HCT116 (cell line): ENCODE data around the gene GFPT1. TPM values are rescaled to one million over a fixed set of nuclear protein-coding genes. Genes with fewer than 3 reads are reported as not detected.

Experiments
- ATAC-seq: fragments of 200-7000 bp; cut with Tn5 transposase; 2 replicates; pipeline ENCODE4 v1.9.1; 2020; ENCODE audit warnings: mild to moderate bottlenecking, moderate library complexity
- BruUV-seq: library from RNA; stranded (reverse); fragments of 400-500 nt; replicated peaks from 2 replicates; lab custom pipeline; 2021; lab: Mats Ljungman, UMichigan
- CTCF ChIA-PET: fragments of 300-600 bp; sonication (Branson Sonifier 250); formaldehyde crosslinking; loops from one replicate; lab custom pipeline; 2021; ENCODE audit warnings: antibody characterized with exemption; lab: Charles Lee
- POLR2A ChIA-PET: fragments of 300-600, 350-600 bp; sonication (Branson Sonifier 250); formaldehyde crosslinking; loops from one replicate; lab custom pipeline; 2021; ENCODE audit warnings: antibody characterized with exemption; lab: Charles Lee
- RAD21 ChIA-PET, 2 experiments: fragments of 300-600 bp; sonication (Branson Sonifier 250); formaldehyde crosslinking; loops; one replicate each; lab custom pipeline; 2023; ENCODE audit warnings: low total read pairs in 2 of 2; ENCODE audit not compliant: uncharacterized antibody in 2 of 2, unreplicated experiment in 2 of 2, low non-redundant PET in 1 of 2; lab: Charles Lee
- DNase-seq: peaks from one replicate; pipeline ENCODE4 v3.0.0-alpha.2; 2010; ENCODE audit warnings: low read depth, low spot score
- H2AFZ ChIP-seq: fragments of 200-600 bp; shearing (Covaris generic), sonication (generic); 2 replicates; pipeline ENCODE4 v1.6.1; 2017; ENCODE audit warnings: low read depth, mixed run types, mixed read lengths, antibody characterized with exemption, low read length; ENCODE audit not compliant: poor library complexity, severe bottlenecking
- H3K27ac ChIP-seq: 2 replicates; pipeline ENCODE4 v1.5.1; 2012; ENCODE audit warnings: low read depth, low read length
- H3K27me3 ChIP-seq: fragments of 200-600 bp; sonication (generic); 2 replicates; pipeline ENCODE4 v1.6.1; 2016; ENCODE audit warnings: mixed run types, low read length, mixed read lengths; ENCODE audit not compliant: insufficient read depth
- H3K36me3 ChIP-seq, 2 experiments: fragments of 200-500 bp in 1 of 2; fragments of 200-600 bp in 1 of 2; sonication (Bioruptor generic) in 1 of 2; sonication (generic) in 1 of 2; 2 replicates each; pipeline versions ENCODE4 v1.5.1 to v1.6.1; 2014 to 2016; ENCODE audit warnings: low read length in 2 of 2, inconsistent platforms in 1 of 2, mixed read lengths in 1 of 2, mixed run types in 1 of 2; ENCODE audit not compliant: insufficient read depth in 2 of 2, control insufficient read depth in 1 of 2
- H3K4me1 ChIP-seq, 2 experiments: fragments of 200-600 bp in 1 of 2; sonication (generic) in 1 of 2; 2 replicates each; pipeline versions ENCODE4 v1.5.1 to v1.6.1; 2012 to 2017; ENCODE audit warnings: low read length in 2 of 2, inconsistent platforms in 1 of 2, mild to moderate bottlenecking in 1 of 2, mixed read lengths in 1 of 2, mixed run types in 1 of 2, moderate library complexity in 1 of 2; ENCODE audit not compliant: insufficient read depth in 2 of 2, control insufficient read depth in 1 of 2
- H3K4me2 ChIP-seq: fragments of 200-600 bp; sonication (generic); 2 replicates; pipeline ENCODE4 v1.6.1; 2017; ENCODE audit warnings: mixed run types, low read length, mixed read lengths
- H3K4me3 ChIP-seq, 2 experiments: fragments of 200-600 bp in 1 of 2; sonication (generic) in 1 of 2; replicated peaks in 1 of 2; 2 replicates each; pipeline ENCODE4 v1.5.1; 2011 to 2016; ENCODE audit warnings: low read length in 2 of 2, control low read depth in 1 of 2, low read depth in 1 of 2, mild to moderate bottlenecking in 1 of 2, mixed read lengths in 1 of 2, mixed run types in 1 of 2
- H3K79me2 ChIP-seq: fragments of 200-600 bp; sonication (generic); 2 replicates; pipeline ENCODE4 v1.6.1; 2017; ENCODE audit warnings: mild to moderate bottlenecking, mixed run types, low read length, moderate library complexity, mixed read lengths; ENCODE audit not compliant: insufficient read depth
- H3K9ac ChIP-seq: fragments of 200-600 bp; sonication (generic); 2 replicates; pipeline ENCODE4 v1.6.1; 2016; ENCODE audit warnings: low read length, mixed read lengths
- H3K9me2 ChIP-seq: fragments of 200-600 bp; sonication (generic), shearing (Covaris generic); 2 replicates; pipeline ENCODE4 v1.6.1; 2017; ENCODE audit warnings: mixed run types, mild to moderate bottlenecking, moderate library complexity; ENCODE audit not compliant: insufficient read depth
- H3K9me3 ChIP-seq, 2 experiments: fragments of 200-500 bp in 1 of 2; fragments of 200-600 bp in 1 of 2; sonication (Bioruptor generic) in 1 of 2; sonication (generic) in 1 of 2; 2 replicates each; pipeline ENCODE4 v1.6.1; 2014 to 2017; ENCODE audit warnings: low read length in 2 of 2, mixed read lengths in 2 of 2, inconsistent platforms in 1 of 2, low read depth in 1 of 2, mild to moderate bottlenecking in 1 of 2, mixed run types in 1 of 2, moderate library complexity in 1 of 2; ENCODE audit not compliant: control insufficient read depth in 1 of 2, insufficient read depth in 1 of 2
- H4K20me1 ChIP-seq: fragments of 200-600 bp; sonication (generic), shearing (Covaris generic); 2 replicates; pipeline ENCODE4 v1.6.1; 2017; ENCODE audit warnings: mixed run types, mild to moderate bottlenecking, moderate library complexity; ENCODE audit not compliant: insufficient read depth
- EZH2 ChIP-seq: fragments of 200-600 bp; sonication (generic); IDR thresholded peaks from 2 replicates; pipeline ENCODE4 v1.6.1; 2017; ENCODE audit warnings: antibody characterized with exemption, mixed run types
- FOSL1 ChIP-seq: IDR thresholded peaks from 2 replicates; pipeline ENCODE4 v1.6.1; 2012; ENCODE audit warnings: low read depth
- POLR2A ChIP-seq: IDR thresholded peaks from 2 replicates; pipeline ENCODE4 v1.7.0; 2011; ENCODE audit warnings: borderline replicate concordance; ENCODE audit not compliant: insufficient read depth, insufficient read length; ENCODE audit errors: extremely low read depth
- YY1 ChIP-seq: IDR thresholded peaks from 2 replicates; pipeline ENCODE4 v1.6.1; 2011; ENCODE audit warnings: low read length, low read depth, moderate library complexity, mild to moderate bottlenecking; ENCODE audit not compliant: insufficient replicate concordance; ENCODE audit errors: extremely low read depth
- ZFX ChIP-seq: fragments of 450-650 bp; IDR thresholded peaks from 2 replicates; pipeline ENCODE4 v1.6.1; 2017
- intact Hi-C: fragments of 100-400 bp; cut with micrococcal nuclease; formaldehyde crosslinking; loops from 2 replicates; pipeline ENCODE4 v1.10.0; 2022
- total RNA-seq: library from RNA; stranded (reverse); gene quantifications from one replicate; pipeline ENCODE4 v1.2.1, GENCODE V29; 2021; ENCODE audit not compliant: unreplicated experiment

The GFPT1 gene
- total RNA-seq, 1 experiment from 2014 or later: 62.4 TPM

DNA sequence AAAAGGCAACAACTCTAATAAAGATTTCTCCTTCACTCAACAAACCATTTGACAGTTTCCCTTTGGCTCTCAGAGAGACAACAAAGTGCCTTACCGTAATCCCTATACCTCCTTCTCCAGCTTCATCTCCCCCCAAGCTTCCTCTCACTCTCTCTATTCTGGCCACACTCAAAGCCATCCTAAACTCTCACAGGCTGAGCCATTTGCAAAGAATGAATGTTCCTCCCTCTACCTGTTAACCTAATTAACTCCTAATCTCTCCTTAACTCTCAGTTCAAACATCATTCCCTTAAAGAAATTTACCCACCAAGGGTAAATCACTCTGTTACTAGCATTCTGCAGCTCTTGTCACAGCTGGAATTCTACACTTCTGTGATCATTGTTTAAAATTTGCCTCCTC, 38.2 kb downstream of the GFPT1 start:
- DNase-seq (no peak), ATAC-seq (no peak)
- H3K4me1 ChIP-seq: no peaks in the 10 kb centered on the region
- H3K79me2 ChIP-seq: no peaks in the 10 kb centered on the region
- TF ChIP-seq EZH2: no peak
- TF ChIP-seq ZFX: no peak
- TF ChIP-seq POLR2A: no peak
- no peak for TF ChIP-seq YY1
- ChIA-PET CTCF (no interaction called here), RAD21 (no interaction called here), POLR2A (no interaction called here)
- H3K9ac ChIP-seq: no peak overlapping the region
- H4K20me1 ChIP-seq: no peaks in the 10 kb centered on the region
- H3K9me3 ChIP-seq: no peaks in the 10 kb centered on the region
- no peaks in the 10 kb centered on the region for H3K27me3 ChIP-seq
- H3K9me2 ChIP-seq: no peaks in the 10 kb centered on the region
- BruUV-seq: TSS peak; percentile 15
- no peak overlapping the region for H3K4me3 ChIP-seq
- intact Hi-C loops: no loop called here
- H3K27ac ChIP-seq: no peak overlapping the region
- H2AFZ ChIP-seq: no peak overlapping the region
- H3K36me3 ChIP-seq: peaks cover 10 to 18% of the 10 kb centered on the region in 2 experiments; a peak in 3 of 4 replicates
- no peak overlapping the region for H3K4me2 ChIP-seq

DNA sequence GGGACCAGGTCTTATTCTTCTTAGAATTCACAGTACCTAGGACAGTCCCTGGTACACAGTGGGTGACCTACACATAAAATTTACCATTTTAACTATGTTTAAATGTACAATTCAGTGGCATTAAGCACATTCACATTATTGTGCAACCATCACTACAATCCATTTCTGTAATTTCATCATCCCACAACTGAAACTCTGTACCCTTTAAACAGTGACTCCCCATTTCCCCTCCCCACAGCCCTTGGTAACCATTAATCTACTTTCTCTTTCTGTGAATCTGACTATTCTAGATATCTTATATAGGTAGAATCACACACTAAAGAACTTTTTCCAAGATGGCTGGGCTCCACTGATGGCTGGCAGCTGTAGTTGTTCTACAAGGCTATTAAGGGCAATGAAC, 41.6 kb downstream of the GFPT1 start:
- Histone ChIP-seq H3K79me2 (no peaks in the 10 kb centered on the region), H2AFZ (no peak overlapping the region), H3K4me2 (no peak overlapping the region), H3K4me3 (no peak overlapping the region), H3K27me3 (no peaks in the 10 kb centered on the region), H3K27ac (no peak overlapping the region), H3K36me3 (peaks cover 20 to 36% of the 10 kb centered on the region in 2 experiments; a peak in 3 of 4 replicates), H3K9ac (no peak overlapping the region), H3K4me1 (no peaks in the 10 kb centered on the region), H4K20me1 (no peaks in the 10 kb centered on the region), H3K9me3 (no peaks in the 10 kb centered on the region), H3K9me2 (no peaks in the 10 kb centered on the region)
- TF ChIP-seq FOSL1: no peak
- ATAC-seq (no peak), DNase-seq (no peak)
- intact Hi-C loops: no loop called here
- RAD21 ChIA-PET: no interaction called here
- no TSS peak for BruUV-seq
- CTCF ChIA-PET: no interaction called here
- POLR2A ChIA-PET: no interaction called here
